Esophagus muscularis mucosa (tissue), 4 donors: Measurements from ENCODE around the gene COL4A6. TPM values are rescaled to one million over a fixed set of nuclear protein-coding genes. Genes with fewer than 3 reads are reported as not detected.
"Not testable (repeated sequence)": the region's sequence is repeated elsewhere in the genome, so short reads cannot be mapped to it uniquely, and the experiment has no call there.

Experiments used
- DNase-seq: peaks from one replicate; pipeline ENCODE4 v3.0.0-alpha.2; 2017; ENCODE audit errors: extremely low spot score
- H3K27ac ChIP-seq, 4 donors: fragments of 200-600 bp; sonication (generic); replicated peaks in 1 of 4; 1 replicate in 3 of 4; 2 replicates in 1 of 4; pipeline ENCODE4 v1.5.1; 2016 to 2019; ENCODE audit warnings: mild to moderate bottlenecking in 1 of 4
- H3K27me3 ChIP-seq, 4 donors: fragments of 200-600 bp; sonication (generic); one replicate each; pipeline versions ENCODE4 v1.5.1 to v1.6.0; 2016 to 2019
- H3K36me3 ChIP-seq, 4 donors: fragments of 200-600 bp; sonication (generic); one replicate each; pipeline ENCODE4 v1.5.1; 2016 to 2019
- H3K4me1 ChIP-seq, 4 donors: fragments of 200-600 bp; sonication (generic); one replicate each; pipeline ENCODE4 v1.5.1; 2016 to 2019
- H3K4me3 ChIP-seq, 4 donors: fragments of 200-600 bp; sonication (generic); 1 replicate in 2 of 4; 2 replicates in 2 of 4; pipeline ENCODE4 v1.5.1; 2016 to 2019; ENCODE audit warnings: mild to moderate bottlenecking in 4 of 4, moderate library complexity in 1 of 4
- H3K9me3 ChIP-seq, 4 donors: fragments of 200-600 bp; sonication (generic); 1 replicate in 3 of 4; 2 replicates in 1 of 4; pipeline ENCODE4 v1.5.1; 2016 to 2019
- EP300 ChIP-seq: sonication (generic); formaldehyde crosslinking; IDR thresholded peaks from one replicate; pipeline ENCODE4 v1.6.1; 2017; ENCODE audit warnings: antibody characterized with exemption
- POLR2A ChIP-seq: fragments of 450-650 bp; IDR thresholded peaks from one replicate; pipeline ENCODE4 v1.6.1; 2017; ENCODE audit warnings: antibody characterized with exemption, moderate library complexity, mild to moderate bottlenecking, low read depth
- POLR2AphosphoS5 ChIP-seq, 2 donors: sonication (generic); formaldehyde crosslinking; IDR thresholded peaks; one replicate each; pipeline ENCODE4 v1.6.1; 2017; ENCODE audit warnings: antibody characterized with exemption in 2 of 2
- WGBS: methylation state at CpG from one replicate; pipeline ENCODE4 v1.1.5; 2018; 5-methylcytosine and 5-hydroxymethylcytosine counted together
- intact Hi-C: fragments of 100-400 bp; cut with DNase I; formaldehyde crosslinking; loops from one replicate; pipeline ENCODE4 v1.15.1; 2023
- total RNA-seq, 4 donors: library from RNA; depleted of rRNA; stranded (reverse); fragments of >200 nt; gene quantifications; one replicate each; pipeline versions ENCODE4 v1.1.0 to v1.2.1, GENCODE V29; 2016
- TF ChIP-seq, protein P1 (sequence below), 3 experiments: fragments of 200-600 bp in 2 of 3; fragments of 450-650 bp in 1 of 3; sonication (generic) in 2 of 3; IDR thresholded peaks; one replicate each; pipeline ENCODE4 v1.5.1; 2017 to 2019; ENCODE audit warnings: antibody characterized with exemption in 3 of 3, mild to moderate bottlenecking in 2 of 3, moderate library complexity in 1 of 3

COL4A6 gene
- total RNA-seq: 100 to 1,000 TPM; 126 to 192 (median 164) TPM

DNA sequence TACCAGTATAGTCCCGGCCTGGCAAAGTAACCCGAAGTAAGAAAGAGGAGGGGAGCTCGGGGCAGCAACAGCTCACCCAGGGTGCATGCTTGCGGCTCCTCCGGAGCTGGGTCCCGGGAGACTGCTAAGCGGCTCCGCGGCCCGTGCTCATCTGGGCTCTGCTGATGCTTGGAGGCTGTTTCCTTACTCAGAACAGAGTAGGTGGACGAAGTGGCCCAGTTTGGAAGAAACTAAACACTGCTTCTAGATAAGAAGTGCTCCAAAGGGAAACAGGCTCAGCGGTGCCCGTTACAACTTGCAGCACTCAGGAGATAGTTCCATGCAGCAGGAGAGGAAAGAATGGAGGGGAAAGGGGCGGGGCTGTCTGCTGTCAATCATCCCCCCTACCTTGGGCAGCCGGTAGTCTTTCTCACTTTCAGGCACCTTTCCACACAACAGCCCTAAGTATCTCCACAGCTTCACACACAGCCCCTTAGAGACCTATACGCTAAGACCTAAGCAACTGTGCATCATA is at the start of gene COL4A6:
Gene COL4A6 (minus strand): TSS at position 313 of the 514 bp plus-strand sequence. CDS start 226 bp downstream, at position 87.
- Histone ChIP-seq H3K4me3 (peak within 1 kb of the TSS; percentile 56 to 65 (median 59)), H3K4me1 (no peaks in the 10 kb centered on the region), H3K27me3 (no peaks in the 10 kb centered on the region), H3K9me3 (no peaks in the 10 kb centered on the region), H3K27ac (peak within 1 kb of the TSS; percentile 64 to 83 (median 80)), H3K36me3 (no peaks in the 10 kb centered on the region)
- DNase-seq: no peak
- intact Hi-C loops: loop anchor here (5.0 to 10.0 kb wide), 2 partner anchors 133 to 216 kb away; no protein-coding TSS in a partner anchor
- peak in 1 of 2 donors; percentile 25 for TF ChIP-seq POLR2AphosphoS5 (IDR thresholded peaks at IDR 0.05)
- no peak for TF ChIP-seq EP300
- WGBS: 26% methylated on average over 14 of the region's 16 CpGs

DNA sequence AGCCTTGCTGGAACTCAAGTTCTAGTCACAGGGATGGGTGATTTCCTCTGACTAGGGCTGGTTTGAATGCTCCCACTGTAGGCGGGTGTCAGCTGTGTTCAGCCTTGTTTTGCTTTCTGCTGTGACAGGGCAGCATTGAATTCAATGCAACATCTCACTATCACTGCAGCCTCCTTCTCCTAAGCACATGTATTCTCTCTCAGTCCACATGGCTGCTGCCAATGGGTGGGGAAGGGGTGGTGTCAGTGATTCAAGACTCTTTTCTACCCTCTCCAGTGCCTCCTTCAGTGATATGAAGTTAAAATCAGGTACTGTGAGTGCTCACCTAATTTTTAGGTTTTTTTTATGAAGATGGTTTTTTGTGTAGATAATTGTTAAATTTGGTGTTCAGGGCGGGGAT is 47.7 kb upstream of the COL4A6 start:
- no peak for DNase-seq
- Histone ChIP-seq H3K4me3 (no peak overlapping the region), H3K27me3 (no peaks in the 10 kb centered on the region), H3K36me3 (no peaks in the 10 kb centered on the region), H3K4me1 (peaks cover 0 to 9% (median 2%) of the 10 kb centered on the region in 4 donors), H3K9me3 (peaks cover 0 to 9% (median 0%) of the 10 kb centered on the region in 4 donors), H3K27ac (no peak overlapping the region)
- WGBS: 67% methylated on average over 2 of the region's 2 CpGs
- intact Hi-C loops: no loop called here
- TF ChIP-seq, protein P1, sequence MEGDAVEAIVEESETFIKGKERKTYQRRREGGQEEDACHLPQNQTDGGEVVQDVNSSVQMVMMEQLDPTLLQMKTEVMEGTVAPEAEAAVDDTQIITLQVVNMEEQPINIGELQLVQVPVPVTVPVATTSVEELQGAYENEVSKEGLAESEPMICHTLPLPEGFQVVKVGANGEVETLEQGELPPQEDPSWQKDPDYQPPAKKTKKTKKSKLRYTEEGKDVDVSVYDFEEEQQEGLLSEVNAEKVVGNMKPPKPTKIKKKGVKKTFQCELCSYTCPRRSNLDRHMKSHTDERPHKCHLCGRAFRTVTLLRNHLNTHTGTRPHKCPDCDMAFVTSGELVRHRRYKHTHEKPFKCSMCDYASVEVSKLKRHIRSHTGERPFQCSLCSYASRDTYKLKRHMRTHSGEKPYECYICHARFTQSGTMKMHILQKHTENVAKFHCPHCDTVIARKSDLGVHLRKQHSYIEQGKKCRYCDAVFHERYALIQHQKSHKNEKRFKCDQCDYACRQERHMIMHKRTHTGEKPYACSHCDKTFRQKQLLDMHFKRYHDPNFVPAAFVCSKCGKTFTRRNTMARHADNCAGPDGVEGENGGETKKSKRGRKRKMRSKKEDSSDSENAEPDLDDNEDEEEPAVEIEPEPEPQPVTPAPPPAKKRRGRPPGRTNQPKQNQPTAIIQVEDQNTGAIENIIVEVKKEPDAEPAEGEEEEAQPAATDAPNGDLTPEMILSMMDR (IDR thresholded peaks at IDR 0.05): no peak
- TF ChIP-seq POLR2AphosphoS5 (IDR thresholded peaks at IDR 0.05) (no peak), POLR2A (no peak), EP300 (no peak)

DNA sequence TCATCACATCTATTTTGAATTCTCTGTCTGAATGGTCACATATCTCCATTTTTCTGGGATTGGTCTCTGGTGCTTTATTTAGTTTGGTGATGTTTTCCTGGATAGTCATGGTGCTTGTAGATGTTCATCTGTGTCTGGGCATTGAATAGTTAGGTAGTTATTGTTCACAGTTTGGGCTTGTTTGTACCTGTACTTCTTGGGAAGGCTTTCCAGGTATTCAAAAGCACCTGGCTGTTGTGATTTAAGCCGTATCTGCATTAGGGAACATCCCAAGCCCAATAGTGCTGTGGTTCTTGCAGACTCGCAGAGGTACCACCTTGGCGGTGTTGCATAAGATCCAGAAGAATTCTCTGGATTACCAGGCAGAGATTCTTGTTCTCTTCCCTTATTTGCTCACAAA is 46.0 kb upstream of the COL4A6 start:
- intact Hi-C loops: no loop called here
- Histone ChIP-seq H3K27me3 (no peaks in the 10 kb centered on the region), H3K4me1 (peaks cover 0 to 4% (median 0%) of the 10 kb centered on the region in 4 donors), H3K9me3 (peaks cover 0 to 12% (median 0%) of the 10 kb centered on the region in 4 donors), H3K4me3 (no peak overlapping the region), H3K27ac (no peak overlapping the region), H3K36me3 (no peaks in the 10 kb centered on the region)
- WGBS: 84% methylated on average over 3 of the region's 3 CpGs
- no peak for TF ChIP-seq EP300
- no peak for TF ChIP-seq POLR2A
- TF ChIP-seq POLR2AphosphoS5 (IDR thresholded peaks at IDR 0.05): no peak
- TF ChIP-seq, protein P1 (IDR thresholded peaks at IDR 0.05): no peak
- no peak for DNase-seq

DNA sequence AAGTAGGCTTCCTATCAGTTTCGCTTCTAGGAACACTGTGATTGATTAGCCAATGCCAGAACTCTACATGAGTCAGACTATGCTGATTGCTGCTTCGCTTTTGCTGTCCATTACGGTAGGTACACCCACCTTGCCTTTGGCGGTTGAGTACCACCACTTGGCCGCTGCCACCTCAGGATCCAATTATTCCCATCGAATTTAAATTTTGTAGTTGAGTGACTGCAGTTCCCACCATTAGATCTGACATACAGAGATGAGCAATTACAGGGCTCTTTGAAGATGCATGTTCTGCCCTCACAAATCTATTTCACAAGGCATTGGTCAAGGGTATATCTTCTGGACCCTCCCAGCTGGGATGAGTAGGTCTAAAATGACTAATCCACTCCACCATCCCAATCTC is 43.3 kb upstream of the COL4A6 start:
- DNase-seq, intact Hi-C loops, H3K36me3 ChIP-seq, H3K4me1 ChIP-seq, H3K27ac ChIP-seq, H3K27me3 ChIP-seq, H3K4me3 ChIP-seq: not testable (repeated sequence)
- WGBS: 91% methylated on average over 6 of the region's 6 CpGs
- peaks cover 0 to 12% (median 0%) of the 10 kb centered on the region in 4 donors for H3K9me3 ChIP-seq

DNA sequence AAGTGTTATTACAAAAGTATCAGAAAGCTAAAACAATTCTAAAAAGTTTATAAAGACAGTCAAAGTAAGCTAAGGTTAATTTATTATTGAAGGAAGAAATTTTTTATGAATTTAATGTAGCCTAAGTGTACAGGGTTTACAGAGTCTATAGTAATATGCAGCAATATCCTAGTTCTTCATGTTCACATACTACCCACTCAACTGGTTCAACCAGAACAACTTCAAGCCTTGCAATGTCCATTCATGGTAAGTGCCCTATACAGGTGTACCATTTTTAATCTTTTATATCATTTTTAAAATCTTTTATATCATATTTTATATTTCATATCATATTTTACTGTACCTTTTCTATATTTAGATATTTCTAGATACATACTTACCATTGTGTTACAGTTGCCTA is 35.8 kb upstream of the COL4A6 start:
- DNase-seq: no peak
- Histone ChIP-seq H3K4me3 (no peak overlapping the region), H3K9me3 (no peaks in the 10 kb centered on the region), H3K27ac (no peak overlapping the region), H3K36me3 (no peaks in the 10 kb centered on the region), H3K27me3 (no peaks in the 10 kb centered on the region), H3K4me1 (peaks cover 0 to 3% (median 1%) of the 10 kb centered on the region in 4 donors)
- TF ChIP-seq POLR2A (no peak), POLR2AphosphoS5 (IDR thresholded peaks at IDR 0.05) (no peak), EP300 (no peak)
- TF ChIP-seq, protein P1 (IDR thresholded peaks at IDR 0.05): no peak
- intact Hi-C loops: no loop called here

DNA sequence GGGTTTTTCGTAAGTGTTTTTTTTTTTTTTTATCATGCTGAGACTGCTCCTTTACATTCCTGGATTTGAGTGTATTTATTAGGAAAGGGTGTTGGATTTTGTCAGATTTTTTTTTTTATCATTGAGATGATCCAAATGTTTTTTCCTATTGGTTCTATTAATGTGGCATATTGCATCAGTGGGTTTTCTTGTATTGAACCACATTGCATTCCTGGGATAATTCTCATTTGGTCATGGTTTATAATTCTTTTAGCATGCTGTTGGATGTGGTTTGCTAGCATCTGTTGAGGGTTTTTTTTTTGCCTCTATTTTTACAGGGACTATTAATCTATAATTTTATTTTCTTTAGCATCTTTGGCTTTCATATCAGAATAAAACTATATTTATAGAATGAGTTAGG is 30.3 kb upstream of the COL4A6 start:
- no peaks in the 10 kb centered on the region for H3K36me3 ChIP-seq
- intact Hi-C loops: no loop called here
- H3K27ac ChIP-seq: peak overlapping the region in 2 of 4 donors; percentile 10 to 21
- H3K4me3 ChIP-seq: no peak overlapping the region
- TF ChIP-seq POLR2AphosphoS5 (IDR thresholded peaks at IDR 0.05) (no peak), EP300 (no peak)
- H3K4me1 ChIP-seq: peaks cover 0 to 29% (median 7%) of the 10 kb centered on the region in 4 donors
- no peaks in the 10 kb centered on the region for H3K9me3 ChIP-seq
- WGBS: 71% methylated on average over 1 of the region's 1 CpG
- DNase-seq: no peak
- H3K27me3 ChIP-seq: no peaks in the 10 kb centered on the region
